WTC11 (cell line): ENCODE measurements around the gene KIAA1671. TPM values are rescaled to one million over a fixed set of nuclear protein-coding genes. Genes with fewer than 3 reads are reported as not detected.

ENCODE experiments used
- ATAC-seq: fragments of 200-7000 bp; cut with Tn5 transposase; 2 replicates; pipeline ENCODE4 v1.10.0; 2021; ENCODE audit warnings: mild to moderate bottlenecking, moderate library complexity
- CTCF ChIA-PET: fragments of 300-600 bp; sonication (Branson Sonifier 250); formaldehyde crosslinking; loops from one replicate; lab custom pipeline; 2021; ENCODE audit warnings: antibody characterized with exemption; lab: Charles Lee
- POLR2A ChIA-PET: fragments of 350-600 bp; sonication (Branson Sonifier 250); formaldehyde crosslinking; loops from one replicate; lab custom pipeline; 2021; ENCODE audit warnings: antibody characterized with exemption; lab: Charles Lee
- DNase-seq: peaks from one replicate; pipeline ENCODE4 v3.0.0; 2021; ENCODE audit warnings: low spot score
- H3K27ac Mint-ChIP-seq: 2 replicates; pipeline ENCODE4 v1.8.0; 2021; ENCODE audit warnings: mixed read lengths
- H3K27me3 Mint-ChIP-seq: 2 replicates; pipeline ENCODE4 v1.8.0; 2021; ENCODE audit warnings: low read depth, mild to moderate bottlenecking, moderate library complexity, mixed read lengths
- H3K36me3 Mint-ChIP-seq: 2 replicates; pipeline ENCODE4 v1.8.0; 2021; ENCODE audit warnings: mixed read lengths
- H3K4me1 Mint-ChIP-seq: 2 replicates; pipeline ENCODE4 v1.8.0; 2022; ENCODE audit warnings: mixed read lengths
- H3K4me3 Mint-ChIP-seq: 2 replicates; pipeline ENCODE4 v1.8.0; 2021; ENCODE audit warnings: mild to moderate bottlenecking, moderate library complexity, mixed read lengths
- H3K9me3 Mint-ChIP-seq: 2 replicates; pipeline ENCODE4 v1.8.0; 2021; ENCODE audit warnings: mixed read lengths
- ATF1 ChIP-seq: sonication (generic); formaldehyde crosslinking; IDR thresholded peaks from 2 replicates; pipeline ENCODE4 v1.8.1; 2023; ENCODE audit warnings: mild to moderate bottlenecking, moderate library complexity, missing genetic modification reagents
- CBFB ChIP-seq: sonication (generic); formaldehyde crosslinking; IDR thresholded peaks from 2 replicates; pipeline ENCODE4 v1.8.1; 2022; ENCODE audit warnings: mild to moderate bottlenecking, low read depth, missing genetic modification reagents
- CTCF ChIP-seq: fragments of 200-600 bp; IDR thresholded peaks from 2 replicates; pipeline ENCODE4 v1.8.0; 2022; ENCODE audit warnings: antibody characterized with exemption
- ESRRA ChIP-seq: sonication (generic); formaldehyde crosslinking; IDR thresholded peaks from 2 replicates; pipeline ENCODE4 v1.8.1; 2022; ENCODE audit warnings: mild to moderate bottlenecking, missing genetic modification reagents, borderline replicate concordance
- HMGXB4 ChIP-seq: sonication (generic); formaldehyde crosslinking; IDR thresholded peaks from 2 replicates; pipeline ENCODE4 v1.8.1; 2023; ENCODE audit warnings: mild to moderate bottlenecking, moderate library complexity, missing genetic modification reagents
- JUN ChIP-seq: sonication (generic); formaldehyde crosslinking; IDR thresholded peaks from 2 replicates; pipeline ENCODE4 v1.8.0; 2023; ENCODE audit warnings: mild to moderate bottlenecking, missing genetic modification reagents
- MXD4 ChIP-seq: fragments of 250-450 bp; sonication (Bioruptor Pico); IDR thresholded peaks from 2 replicates; pipeline ENCODE4 v1.8.0; 2021; ENCODE audit warnings: mild to moderate bottlenecking, moderate library complexity, borderline replicate concordance
- MYBL2 ChIP-seq: sonication (generic); formaldehyde crosslinking; IDR thresholded peaks from 2 replicates; pipeline ENCODE4 v1.8.1; 2023; ENCODE audit warnings: mild to moderate bottlenecking, moderate library complexity, missing genetic modification reagents
- NFATC4 ChIP-seq: fragments of 250-450 bp; sonication (Bioruptor Pico); IDR thresholded peaks from 2 replicates; pipeline ENCODE4 v1.9.0; 2021; ENCODE audit warnings: mild to moderate bottlenecking
- TCF7 ChIP-seq: sonication (generic); formaldehyde crosslinking; IDR thresholded peaks from 2 replicates; pipeline ENCODE4 v1.8.0; 2022; ENCODE audit warnings: mild to moderate bottlenecking, low read depth, missing genetic modification reagents, moderate library complexity
- TEAD1 ChIP-seq: sonication (generic); formaldehyde crosslinking; IDR thresholded peaks from 2 replicates; pipeline ENCODE4 v1.8.0; 2022; ENCODE audit warnings: mild to moderate bottlenecking, missing genetic modification reagents
- ZBTB21 ChIP-seq: sonication (generic); formaldehyde crosslinking; IDR thresholded peaks from 2 replicates; pipeline ENCODE4 v1.8.1; 2023; ENCODE audit warnings: mild to moderate bottlenecking, missing genetic modification reagents, borderline replicate concordance
- ZBTB43 ChIP-seq: sonication (generic); formaldehyde crosslinking; IDR thresholded peaks from 2 replicates; pipeline ENCODE4 v1.8.1; 2023; ENCODE audit warnings: mild to moderate bottlenecking, missing genetic modification reagents
- ZNF138 ChIP-seq: sonication (generic); formaldehyde crosslinking; conservative IDR thresholded peaks from 2 replicates; pipeline ENCODE4 v1.8.1; 2022; ENCODE audit warnings: mild to moderate bottlenecking, moderate library complexity, missing genetic modification reagents
- ZNF219 ChIP-seq: sonication (generic); formaldehyde crosslinking; IDR thresholded peaks from 2 replicates; pipeline ENCODE4 v1.8.0; 2023; ENCODE audit warnings: missing genetic modification reagents, mild to moderate bottlenecking, borderline replicate concordance
- total RNA-seq: library from RNA; stranded (reverse); gene quantifications from 3 replicates; pipeline ENCODE4 v1.2.3, GENCODE V29; 2021
- TF ChIP-seq, protein P1 (sequence below): sonication (generic); formaldehyde crosslinking; IDR thresholded peaks from 2 replicates; pipeline ENCODE4 v1.8.1; 2022; ENCODE audit warnings: low read depth, missing genetic modification reagents, borderline replicate concordance

The KIAA1671 gene
- total RNA-seq, 1 experiment from 2014 or later: 26.0 TPM

GRCh38 chr22:25021976-25022711 is 69.6 kb downstream of the KIAA1671 start:
- peaks cover 21% of the 10 kb centered on the region for H3K4me1 Mint-ChIP-seq
- H3K36me3 Mint-ChIP-seq: peaks cover 4% of the 10 kb centered on the region; the same call in 1 of the 2 replicates
- 0 out of 2 replicates have a peak, but pooled peaks cover 5% of the 10 kb centered on the region for H3K9me3 Mint-ChIP-seq
- CTCF ChIA-PET: interaction anchor here (0.9 to 1.2 kb wide), 2 partner anchors 53 to 84 kb away, joined by 3 read pairs; no protein-coding TSS in a partner anchor
- no peak overlapping the region for H3K4me3 Mint-ChIP-seq
- DNase-seq (no peak), ATAC-seq (no peak)
- POLR2A ChIA-PET: no interaction called here
- no peak overlapping the region for H3K27ac Mint-ChIP-seq
- TF ChIP-seq NFATC4 (no peak), ZNF138 (CRISPR knock-in tag) (no peak)
- TF ChIP-seq, protein P1, sequence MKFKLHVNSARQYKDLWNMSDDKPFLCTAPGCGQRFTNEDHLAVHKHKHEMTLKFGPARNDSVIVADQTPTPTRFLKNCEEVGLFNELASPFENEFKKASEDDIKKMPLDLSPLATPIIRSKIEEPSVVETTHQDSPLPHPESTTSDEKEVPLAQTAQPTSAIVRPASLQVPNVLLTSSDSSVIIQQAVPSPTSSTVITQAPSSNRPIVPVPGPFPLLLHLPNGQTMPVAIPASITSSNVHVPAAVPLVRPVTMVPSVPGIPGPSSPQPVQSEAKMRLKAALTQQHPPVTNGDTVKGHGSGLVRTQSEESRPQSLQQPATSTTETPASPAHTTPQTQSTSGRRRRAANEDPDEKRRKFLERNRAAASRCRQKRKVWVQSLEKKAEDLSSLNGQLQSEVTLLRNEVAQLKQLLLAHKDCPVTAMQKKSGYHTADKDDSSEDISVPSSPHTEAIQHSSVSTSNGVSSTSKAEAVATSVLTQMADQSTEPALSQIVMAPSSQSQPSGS (CRISPR knock-in tag): no peak
- no peaks in the 10 kb centered on the region for H3K27me3 Mint-ChIP-seq

- no peak for ATAC-seq
- CTCF ChIA-PET: interaction anchor here (1.1 to 1.6 kb wide), 2 partner anchors 34 to 85 kb away, joined by 3 to 5 read pairs; no protein-coding TSS in a partner anchor
These were observed 71.4 kb downstream of the KIAA1671 start for GRCh38 chr22:25023879-25024278.

More at GRCh38 chr22:25023879-25024278, 71.4 kb downstream of the KIAA1671 start:
- Mint-ChIP-seq H3K36me3 (peaks cover 4% of the 10 kb centered on the region; the same call in 1 of the 2 replicates), H3K4me3 (no peak overlapping the region), H3K4me1 (peaks cover 18% of the 10 kb centered on the region), H3K27ac (peak overlapping the region; percentile 71), H3K9me3 (0 out of 2 replicates have a peak, but pooled peaks cover 5% of the 10 kb centered on the region), H3K27me3 (no peaks in the 10 kb centered on the region)
- POLR2A ChIA-PET: no interaction called here
- no peak for DNase-seq
- TF ChIP-seq ESRRA (CRISPR knock-in tag) (no peak), TCF7 (CRISPR knock-in tag) (no peak), CTCF (no peak), JUN (no peak), TEAD1 (no peak), ZNF219 (CRISPR knock-in tag) (no peak), MXD4 (CRISPR knock-in tag) (no peak), CBFB (no peak), NFATC4 (no peak), MYBL2 (CRISPR knock-in tag) (no peak), ZBTB43 (CRISPR knock-in tag) (no peak), HMGXB4 (CRISPR knock-in tag) (no peak), ATF1 (CRISPR knock-in tag) (no peak), ZBTB21 (CRISPR knock-in tag) (no peak)
